22Rv1 (cell line): ENCODE measurements around the gene THSD4.

Experiments used
- CTCF ChIP-seq: fragments of 450-650 bp; IDR thresholded peaks from 2 replicates; pipeline ENCODE4 v1.5.1; 2017; ENCODE audit warnings: mild to moderate bottlenecking
- ZFX ChIP-seq: fragments of 450-650 bp; IDR thresholded peaks from 2 replicates; pipeline ENCODE4 v1.6.1; 2017; ENCODE audit warnings: antibody characterized with exemption, borderline replicate concordance

GRCh38 chr15:71821547-71822129 lies 706.4 kb downstream of the THSD4 start:
- no peak for TF ChIP-seq CTCF
- no peak for TF ChIP-seq ZFX
